ENCODE results near the gene SDK1.

DNA sequence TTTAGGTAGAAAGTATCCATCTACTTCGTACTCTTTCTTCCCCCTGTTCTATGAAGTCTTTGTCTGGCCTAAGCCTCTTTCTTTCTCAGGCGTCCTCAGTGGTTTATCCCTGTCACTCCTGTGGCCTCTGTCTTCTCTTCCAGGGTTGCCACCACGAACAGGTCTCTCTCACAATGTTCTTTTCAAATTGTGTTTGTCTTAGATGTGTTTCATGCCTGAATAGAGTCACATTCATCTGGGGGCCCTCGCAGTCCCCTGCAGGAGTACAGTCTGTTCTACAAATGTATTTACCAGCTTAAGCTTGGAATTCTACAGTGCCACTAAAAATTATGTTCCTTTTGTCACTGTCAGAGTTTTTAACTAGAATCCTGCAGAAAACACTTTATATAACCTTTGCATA is 700.7 kb downstream of the SDK1 start:
- TF ChIP-seq, protein P1, sequence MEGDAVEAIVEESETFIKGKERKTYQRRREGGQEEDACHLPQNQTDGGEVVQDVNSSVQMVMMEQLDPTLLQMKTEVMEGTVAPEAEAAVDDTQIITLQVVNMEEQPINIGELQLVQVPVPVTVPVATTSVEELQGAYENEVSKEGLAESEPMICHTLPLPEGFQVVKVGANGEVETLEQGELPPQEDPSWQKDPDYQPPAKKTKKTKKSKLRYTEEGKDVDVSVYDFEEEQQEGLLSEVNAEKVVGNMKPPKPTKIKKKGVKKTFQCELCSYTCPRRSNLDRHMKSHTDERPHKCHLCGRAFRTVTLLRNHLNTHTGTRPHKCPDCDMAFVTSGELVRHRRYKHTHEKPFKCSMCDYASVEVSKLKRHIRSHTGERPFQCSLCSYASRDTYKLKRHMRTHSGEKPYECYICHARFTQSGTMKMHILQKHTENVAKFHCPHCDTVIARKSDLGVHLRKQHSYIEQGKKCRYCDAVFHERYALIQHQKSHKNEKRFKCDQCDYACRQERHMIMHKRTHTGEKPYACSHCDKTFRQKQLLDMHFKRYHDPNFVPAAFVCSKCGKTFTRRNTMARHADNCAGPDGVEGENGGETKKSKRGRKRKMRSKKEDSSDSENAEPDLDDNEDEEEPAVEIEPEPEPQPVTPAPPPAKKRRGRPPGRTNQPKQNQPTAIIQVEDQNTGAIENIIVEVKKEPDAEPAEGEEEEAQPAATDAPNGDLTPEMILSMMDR (conservative IDR thresholded peaks at IDR 0.05; ENCODE audit: low read length): no peak
- no peak for TF ChIP-seq EZH2phosphoT487 (IDR thresholded peaks at IDR 0.05; ENCODE audit: borderline replicate concordance, low read depth, low read length)

All from OCI-LY7 (cell line).